Pancreas (tissue), 10 donors: ENCODE measurements around the gene L3MBTL1. TPM values are rescaled to one million over a fixed set of nuclear protein-coding genes. Genes with fewer than 3 reads are reported as not detected.

Experiments used
- ATAC-seq, 4 donors: fragments of 200-7000 bp; cut with Tn5 transposase; one replicate each; pipeline versions ENCODE4 v1.8.0 to v1.9.1; 2020; ENCODE audit warnings: mild to moderate bottlenecking in 4 of 4, moderate library complexity in 4 of 4
- DNase-seq, 6 donors: peaks; one replicate each; pipeline ENCODE4 v3.0.0-alpha.2; 2020
- FAIRE-seq: peaks from 2 replicates; lab custom pipeline; 2012; peaks lifted over from hg19 to GRCh38; lab: Jason Lieb, UNC
- H3K27ac ChIP-seq, 4 donors: fragments of 200-600 bp; sonication (generic); 1 replicate in 3 of 4; 2 replicates in 1 of 4; pipeline versions ENCODE4 v1.5.0 to v1.8.0; 2020
- H3K27me3 ChIP-seq, 4 donors: fragments of 200-600 bp; one replicate each; pipeline ENCODE4 v1.8.0; 2021
- H3K36me3 ChIP-seq, 3 donors: fragments of 200-600 bp; sonication (generic) in 1 of 3; one replicate each; pipeline versions ENCODE4 v1.5.0 to v1.8.0; 2020 to 2021
- H3K4me1 ChIP-seq, 3 donors: fragments of 200-600 bp; one replicate each; pipeline ENCODE4 v1.8.0; 2021
- H3K4me3 ChIP-seq, 4 donors: fragments of 200-600 bp; sonication (generic) in 2 of 4; one replicate each; pipeline versions ENCODE4 v1.5.0 to v1.8.0; 2020 to 2021
- H3K9me3 ChIP-seq, 4 donors: fragments of 200-600 bp; one replicate each; pipeline ENCODE4 v1.8.0; 2021
- CTCF ChIP-seq, 4 donors: fragments of 200-600 bp; sonication (generic) in 3 of 4; IDR thresholded peaks; one replicate each; pipeline versions ENCODE4 v1.5.0 to v1.8.0; 2021; ENCODE audit warnings: antibody characterized with exemption in 4 of 4
- WGBS, 2 donors: extraction: QIAGEN DNeasy Blood & Tissue Kit; methylation state at CpG; one replicate each; pipeline ENCODE4 v1.1.7; 2013; 5-methylcytosine and 5-hydroxymethylcytosine counted together
- intact Hi-C, 3 donors: fragments of 100-400 bp; cut with DNase I; formaldehyde crosslinking; loops; one replicate each; pipeline versions ENCODE4 v1.11.1 to v1.14.2; 2022
- polyA plus RNA-seq, 2 donors: library from polyadenylated mRNA; stranded (reverse); fragments of 200-250 nt; gene quantifications; one replicate each; pipeline ENCODE4 v1.2.3, GENCODE V29; 2013
- total RNA-seq, 6 donors: library from RNA; stranded (reverse); fragmentation: NEBNext Ultra II Directional in 4 of 6; extraction: Animal tissue kit (Norgen Biotek cat#: 25700) in 4 of 6; gene quantifications; one replicate each; pipeline versions ENCODE4 v1.2.1 to v1.2.4, GENCODE V29; 2021 to 2023
- donor health status: healthy with polysubstance abuse.
- donor health status: DM: no; HTN: no; CAD: no; lungs with moderate emphysema.
- donor health status: DM: no; HTN: no; CAD: no.
- donor health status: control.
- donor health status: control.
- donor health status: Bipolar disorder and iron deficiency.
- donor health status: DM: yes; HTN: yes; CAD: no.
- donor health status: DM: no; HTN: no; CAD: no.
- donor health status: DM: no; HTN: no; CAD: no.
- donor health status: DM: yes; HTN: yes; CAD: no.

Gene L3MBTL1
- total and polyA plus RNA-seq, 8 donors: 3.4 to 10.7 (median 5.6) TPM

- WGBS, 2 donors: 94 to 100% methylated on average over 3 of the region's 3 CpGs
- no peak overlapping the region for H3K27ac ChIP-seq
- H3K4me3 ChIP-seq: no peak overlapping the region
- ATAC-seq: no peak
- DNase-seq: no peak
- peaks cover 0 to 39% (median 10%) of the 10 kb centered on the region in 3 donors for H3K36me3 ChIP-seq
- no peaks in the 10 kb centered on the region for H3K9me3 ChIP-seq
- H3K4me1 ChIP-seq: no peaks in the 10 kb centered on the region
- TF ChIP-seq CTCF (IDR thresholded peaks at IDR 0.05): no peak
- H3K27me3 ChIP-seq: no peaks in the 10 kb centered on the region
- no peak for FAIRE-seq
- intact Hi-C loops: no loop called here
Measured at GRCh38 chr20:43571310-43571709, 63.8 kb downstream of the L3MBTL1 start.

- FAIRE-seq: no peak
- H3K9me3 ChIP-seq: no peaks in the 10 kb centered on the region
- no peak for DNase-seq
- intact Hi-C loops: no loop called here
- no peak overlapping the region for H3K27ac ChIP-seq
- no peak overlapping the region for H3K4me3 ChIP-seq
- TF ChIP-seq CTCF (IDR thresholded peaks at IDR 0.05): no peak
- ATAC-seq: no peak
- 87 to 91% methylated on average over 6 of the region's 6 CpGs for WGBS, 2 donors
- peaks cover 0 to 44% (median 12%) of the 10 kb centered on the region in 3 donors for H3K36me3 ChIP-seq
- H3K27me3 ChIP-seq: no peaks in the 10 kb centered on the region
- no peaks in the 10 kb centered on the region for H3K4me1 ChIP-seq
Measured at GRCh38 chr20:43571771-43572170, 64.3 kb downstream of the L3MBTL1 start.

DNA sequence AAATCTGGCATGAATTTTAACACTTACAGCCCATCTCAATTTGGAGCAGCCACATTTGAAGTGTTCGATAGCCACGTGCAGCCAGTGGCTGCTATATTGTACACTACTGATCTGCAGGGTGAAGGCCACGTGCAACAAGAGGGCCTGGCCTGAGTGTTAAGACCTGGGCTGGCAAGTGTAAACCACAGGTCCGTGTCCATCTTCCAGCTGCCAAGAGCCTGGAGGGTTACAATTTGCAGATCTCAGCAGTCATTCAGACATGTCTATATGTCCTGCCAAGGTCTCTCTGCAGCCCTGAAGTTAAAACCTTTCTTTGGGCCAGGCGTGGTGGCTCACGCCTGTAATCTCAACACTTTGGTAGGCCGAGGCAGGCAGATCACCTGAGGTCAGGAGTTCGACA is 65.4 kb downstream of the L3MBTL1 start:
- H3K4me3 ChIP-seq: no peak overlapping the region
- intact Hi-C loops: no loop called here
- no peaks in the 10 kb centered on the region for H3K27me3 ChIP-seq
- DNase-seq (no peak), FAIRE-seq (no peak), ATAC-seq (no peak)
- 93 to 94% methylated on average over 8 of the region's 8 CpGs for WGBS, 2 donors
- H3K27ac ChIP-seq: no peak overlapping the region
- peaks cover 0 to 45% (median 13%) of the 10 kb centered on the region in 3 donors for H3K36me3 ChIP-seq
- no peaks in the 10 kb centered on the region for H3K9me3 ChIP-seq
- H3K4me1 ChIP-seq: no peaks in the 10 kb centered on the region
- TF ChIP-seq CTCF (IDR thresholded peaks at IDR 0.05): no peak

- Histone ChIP-seq H3K9me3 (no peaks in the 10 kb centered on the region), H3K27me3 (no peaks in the 10 kb centered on the region), H3K4me3 (no peak overlapping the region), H3K4me1 (no peaks in the 10 kb centered on the region), H3K36me3 (peaks cover 0 to 26% (median 5%) of the 10 kb centered on the region in 3 donors), H3K27ac (no peak overlapping the region)
- no peak for FAIRE-seq
- no peak for TF ChIP-seq CTCF (IDR thresholded peaks at IDR 0.05)
- intact Hi-C loops: no loop called here
- no peak for ATAC-seq
- 84 to 88% methylated on average over 10 of the region's 10 CpGs for WGBS, 2 donors
- DNase-seq: no peak
Measured at GRCh38 chr20:43576108-43576507, 68.6 kb downstream of the L3MBTL1 start.

GRCh38 chr20:43579861-43580793 is 72.6 kb downstream of the L3MBTL1 start:
- Histone ChIP-seq H3K27ac (no peak overlapping the region), H3K36me3 (peaks cover 0 to 22% (median 5%) of the 10 kb centered on the region in 3 donors), H3K4me1 (peaks cover 0 to 7% (median 3%) of the 10 kb centered on the region in 3 donors), H3K9me3 (no peaks in the 10 kb centered on the region), H3K27me3 (no peaks in the 10 kb centered on the region), H3K4me3 (no peak overlapping the region)
- DNase-seq (peak in 1 of 6 donors; percentile 3), ATAC-seq (no peak), FAIRE-seq (no peak)
- WGBS, 2 donors: 71 to 74% methylated on average over 7 of the region's 7 CpGs
- intact Hi-C loops: no loop called here
- no peak for TF ChIP-seq CTCF (IDR thresholded peaks at IDR 0.05)
